Natural killer cell (primary cell): ENCODE data around the gene ATOSA. TPM values are rescaled to one million over a fixed set of nuclear protein-coding genes. Genes with fewer than 3 reads are reported as not detected.
A peak's percentile ranks its signal among the peaks of the same experiment; 100 is the strongest.

Source experiments
- ATAC-seq, 3 donors: fragments of 150-1000 bp in 2 of 3; fragments of 200-7000 bp in 1 of 3; cut with Tn5 transposase; 1 replicate in 1 of 3; 2 replicates in 2 of 3; pipeline ENCODE4 v1.10.0; 2021; ENCODE audit warnings: mild to moderate bottlenecking in 2 of 3, moderate library complexity in 2 of 3
- DNase-seq, 2 donors: peaks; one replicate each; pipeline versions ENCODE4 v3.0.0 to v3.0.0-alpha.2; 2013 to 2021; ENCODE audit warnings: mixed read lengths in 1 of 2
- H3K27ac ChIP-seq: one replicate; pipeline ENCODE4 v1.5.1; 2013; ENCODE audit warnings: mild to moderate bottlenecking, low read length
- H3K27me3 ChIP-seq: one replicate; pipeline ENCODE4 v1.6.1; 2013; ENCODE audit warnings: low read length; ENCODE audit not compliant: control insufficient read depth, insufficient read depth
- H3K36me3 ChIP-seq: one replicate; pipeline ENCODE4 v1.6.1; 2013; ENCODE audit warnings: low read length; ENCODE audit not compliant: control insufficient read depth, insufficient read depth
- H3K4me1 ChIP-seq: one replicate; pipeline ENCODE4 v1.6.1; 2013; ENCODE audit warnings: low read length; ENCODE audit not compliant: control insufficient read depth, insufficient read depth
- H3K4me3 ChIP-seq: one replicate; pipeline ENCODE4 v1.5.1; 2013; ENCODE audit warnings: low read length
- H3K9me3 ChIP-seq: one replicate; pipeline ENCODE4 v1.6.1; 2013; ENCODE audit warnings: low read length; ENCODE audit not compliant: control insufficient read depth, insufficient read depth
- H3K27ac Mint-ChIP-seq, 2 donors: one replicate each; pipeline ENCODE4 v1.8.0; 2022; ENCODE audit warnings: mild to moderate bottlenecking in 2 of 2, mixed read lengths in 2 of 2, moderate library complexity in 1 of 2
- H3K27me3 Mint-ChIP-seq, 2 donors: one replicate each; pipeline ENCODE4 v1.8.0; 2022; ENCODE audit warnings: low read depth in 2 of 2, mixed read lengths in 2 of 2
- H3K36me3 Mint-ChIP-seq: one replicate; pipeline ENCODE4 v1.8.0; 2022; ENCODE audit warnings: mixed read lengths
- H3K4me1 Mint-ChIP-seq, 2 donors: one replicate each; pipeline ENCODE4 v1.8.0; 2022; ENCODE audit warnings: mixed read lengths in 2 of 2
- H3K4me3 Mint-ChIP-seq: one replicate; pipeline ENCODE4 v1.8.0; 2022; ENCODE audit warnings: mild to moderate bottlenecking, moderate library complexity, mixed read lengths
- H3K9me3 Mint-ChIP-seq, 2 donors: one replicate each; pipeline ENCODE4 v1.8.0; 2022; ENCODE audit warnings: mixed read lengths in 2 of 2
- CTCF ChIP-seq: fragments of 200-600 bp; IDR thresholded peaks from one replicate; pipeline ENCODE4 v1.8.0; 2022; ENCODE audit warnings: antibody characterized with exemption
- WGBS: methylation state at CpG from one replicate; pipeline ENCODE4 v1.1.7; 2013; ENCODE audit warnings: missing lambda C conversion rate; ENCODE audit not compliant: insufficient coverage; 5-methylcytosine and 5-hydroxymethylcytosine counted together
- intact Hi-C: fragments of 100-400 bp; cut with micrococcal nuclease; formaldehyde crosslinking; loops from one replicate; pipeline ENCODE4 v1.14.2; 2022
- total RNA-seq, 4 donors: library from RNA; stranded (reverse); fragments of 120-200 nt in 1 of 4; gene quantifications; one replicate each; pipeline versions ENCODE4 v1.2.3 to v1.2.4, GENCODE V29; 2013 to 2022

ATOSA gene
- total RNA-seq, 3 donors from 2014 or later (not counting 1 experiment from before 2014, with no cell fraction given): 107 to 127 (median 114) TPM

GRCh38 chr15:52673734-52674133 lies 5.5 kb downstream of the ATOSA start:
- Mint-ChIP-seq H3K36me3 (peaks cover 16% of the 10 kb centered on the region), H3K4me1 (peaks cover 44 to 59% of the 10 kb centered on the region in 2 donors), H3K27ac (no peak overlapping the region), H3K27me3 (no peaks in the 10 kb centered on the region), H3K9me3 (no peaks in the 10 kb centered on the region), H3K4me3 (no peak overlapping the region)
- Histone ChIP-seq H3K9me3 (no peaks in the 10 kb centered on the region), H3K4me3 (no peak overlapping the region), H3K36me3 (peaks cover 61% of the 10 kb centered on the region), H3K27ac (no peak overlapping the region), H3K4me1 (peaks cover 10% of the 10 kb centered on the region), H3K27me3 (no peaks in the 10 kb centered on the region)
- intact Hi-C loops: no loop called here
- TF ChIP-seq CTCF: no peak
- no peak for ATAC-seq
- DNase-seq: no peak

GRCh38 chr15:52673312-52673711 lies 5.9 kb downstream of the ATOSA start:
- Histone ChIP-seq H3K36me3 (peaks cover 62% of the 10 kb centered on the region), H3K27ac (no peak overlapping the region), H3K27me3 (no peaks in the 10 kb centered on the region), H3K4me3 (no peak overlapping the region), H3K4me1 (peaks cover 10% of the 10 kb centered on the region), H3K9me3 (no peaks in the 10 kb centered on the region)
- DNase-seq (no peak), ATAC-seq (no peak)
- 100% methylated on average over 1 of the region's 2 CpGs for WGBS
- intact Hi-C loops: no loop called here
- Mint-ChIP-seq H3K4me1 (peaks cover 41 to 58% of the 10 kb centered on the region in 2 donors), H3K27ac (peak overlapping the region in 1 of 2 donors; percentile 46), H3K4me3 (no peak overlapping the region), H3K36me3 (peaks cover 16% of the 10 kb centered on the region), H3K9me3 (no peaks in the 10 kb centered on the region), H3K27me3 (no peaks in the 10 kb centered on the region)
- no peak for TF ChIP-seq CTCF

- ATAC-seq: no peak
- 87% methylated on average over 1 of the region's 1 CpG for WGBS
- Mint-ChIP-seq H3K9me3 (no peaks in the 10 kb centered on the region), H3K27me3 (no peaks in the 10 kb centered on the region), H3K4me3 (no peak overlapping the region), H3K4me1 (peaks cover 40 to 51% of the 10 kb centered on the region in 2 donors), H3K27ac (peak overlapping the region in 1 of 2 donors; percentile 46), H3K36me3 (peaks cover 16% of the 10 kb centered on the region)
- DNase-seq: no peak
- intact Hi-C loops: no loop called here
- no peak overlapping the region for H3K4me3 ChIP-seq
- H3K4me1 ChIP-seq: peaks cover 7% of the 10 kb centered on the region
- no peak overlapping the region for H3K27ac ChIP-seq
- peaks cover 69% of the 10 kb centered on the region for H3K36me3 ChIP-seq
- no peak for TF ChIP-seq CTCF
- no peaks in the 10 kb centered on the region for H3K27me3 ChIP-seq
- no peaks in the 10 kb centered on the region for H3K9me3 ChIP-seq
These were observed 6.5 kb downstream of the ATOSA start for GRCh38 chr15:52672661-52673060.

- Histone ChIP-seq H3K9me3 (no peaks in the 10 kb centered on the region), H3K4me1 (no peaks in the 10 kb centered on the region), H3K27ac (no peak overlapping the region), H3K36me3 (peaks cover 80% of the 10 kb centered on the region), H3K27me3 (no peaks in the 10 kb centered on the region), H3K4me3 (no peak overlapping the region)
- peaks cover 29% of the 10 kb centered on the region for H3K36me3 Mint-ChIP-seq
- H3K27ac Mint-ChIP-seq: peak overlapping the region; percentile 4 to 28
- peaks cover 39 to 46% of the 10 kb centered on the region in 2 donors for H3K4me1 Mint-ChIP-seq
- H3K4me3 Mint-ChIP-seq: no peak overlapping the region
- H3K9me3 Mint-ChIP-seq: no peaks in the 10 kb centered on the region
- DNase-seq: no peak
- intact Hi-C loops: no loop called here
- 100% methylated on average over 5 of the region's 5 CpGs for WGBS
- no peaks in the 10 kb centered on the region for H3K27me3 Mint-ChIP-seq
- ATAC-seq: no peak
- no peak for TF ChIP-seq CTCF
These were observed 9.1 kb downstream of the ATOSA start for GRCh38 chr15:52670087-52670486.
